Neuronal stem cell (in vitro differentiated cells): ENCODE results near the gene PSME4.

Experiments
- DNase-seq: peaks from one replicate; pipeline ENCODE4 v3.0.0-alpha.2; 2013; ENCODE audit warnings: low spot score
- H2AFZ ChIP-seq: one replicate; pipeline ENCODE4 v1.6.1; 2013; ENCODE audit warnings: mild to moderate bottlenecking, low read length, inconsistent platforms
- H2AK5ac ChIP-seq: 2 replicates; pipeline ENCODE4 v1.6.1; 2013; ENCODE audit warnings: low read depth, mild to moderate bottlenecking, inconsistent platforms, low read length, moderate library complexity, mixed read lengths
- H2BK120ac ChIP-seq: 2 replicates; pipeline ENCODE4 v1.6.1; 2013; ENCODE audit warnings: low read depth, mild to moderate bottlenecking, inconsistent platforms, low read length, moderate library complexity, mixed read lengths
- H2BK12ac ChIP-seq: one replicate; pipeline ENCODE4 v1.6.1; 2013; ENCODE audit warnings: low read length, inconsistent platforms
- H2BK15ac ChIP-seq: 2 replicates; pipeline ENCODE4 v1.6.1; 2013; ENCODE audit warnings: mild to moderate bottlenecking, low read length, inconsistent platforms, mixed read lengths
- H2BK5ac ChIP-seq: one replicate; pipeline ENCODE4 v1.6.1; 2013; ENCODE audit warnings: inconsistent platforms, mild to moderate bottlenecking, low read length, moderate library complexity
- H3K14ac ChIP-seq: one replicate; pipeline ENCODE4 v1.6.1; 2013; ENCODE audit warnings: low read length, inconsistent platforms
- H3K18ac ChIP-seq: 2 replicates; pipeline ENCODE4 v1.6.1; 2013; ENCODE audit warnings: low read length, inconsistent platforms
- H3K23ac ChIP-seq: 2 replicates; pipeline ENCODE4 v1.6.1; 2013; ENCODE audit warnings: low read depth, mild to moderate bottlenecking, mixed read lengths, low read length, inconsistent platforms; ENCODE audit not compliant: poor library complexity
- H3K27ac ChIP-seq: replicated peaks from 3 replicates; pipeline ENCODE4 v1.5.1; 2013; ENCODE audit warnings: low read length, inconsistent platforms
- H3K27me3 ChIP-seq, 3 experiments: 2 replicates each; pipeline ENCODE4 v1.6.1; 2013; ENCODE audit warnings: low read length in 3 of 3, mild to moderate bottlenecking in 2 of 3, inconsistent platforms in 1 of 3, low read depth in 1 of 3, mixed read lengths in 1 of 3, moderate library complexity in 1 of 3; ENCODE audit not compliant: control insufficient read depth in 3 of 3, insufficient read depth in 3 of 3
- H3K36me3 ChIP-seq, 2 donors: replicated peaks in 1 of 2; 2 replicates each; pipeline ENCODE4 v1.6.1; 2013; ENCODE audit warnings: low read length in 2 of 2; ENCODE audit not compliant: control insufficient read depth in 2 of 2, insufficient read depth in 2 of 2
- H3K4ac ChIP-seq: 2 replicates; pipeline ENCODE4 v1.6.1; 2013; ENCODE audit warnings: inconsistent platforms, mild to moderate bottlenecking, low read length, moderate library complexity
- H3K4me1 ChIP-seq, 2 donors: 1 replicate in 1 of 2; 2 replicates in 1 of 2; pipeline ENCODE4 v1.6.1; 2013; ENCODE audit warnings: low read length in 2 of 2, low read depth in 1 of 2; ENCODE audit not compliant: control insufficient read depth in 2 of 2, insufficient read depth in 1 of 2
- H3K4me2 ChIP-seq: one replicate; pipeline ENCODE4 v1.6.1; 2013; ENCODE audit warnings: mild to moderate bottlenecking, low read length, inconsistent platforms; ENCODE audit not compliant: insufficient read depth, poor library complexity, severe bottlenecking
- H3K4me3 ChIP-seq, 2 donors: 2 replicates each; pipeline ENCODE4 v1.5.1; 2013; ENCODE audit warnings: low read length in 2 of 2, mild to moderate bottlenecking in 2 of 2, inconsistent platforms in 1 of 2, moderate library complexity in 1 of 2
- H3K79me1 ChIP-seq: one replicate; pipeline ENCODE4 v1.6.1; 2013; ENCODE audit warnings: low read depth, mild to moderate bottlenecking, inconsistent platforms, low read length, moderate library complexity
- H3K9ac ChIP-seq: one replicate; pipeline ENCODE4 v1.6.1; 2013; ENCODE audit warnings: mild to moderate bottlenecking, low read depth, low read length, inconsistent platforms; ENCODE audit not compliant: poor library complexity
- H3K9me3 ChIP-seq, 2 donors: replicated peaks in 1 of 2; 2 replicates each; pipeline versions ENCODE3 to v1.6.1; 2013; ENCODE audit warnings: low read length in 2 of 2, mild to moderate bottlenecking in 2 of 2, inconsistent platforms in 1 of 2, low read depth in 1 of 2, mixed read lengths in 1 of 2, moderate library complexity in 1 of 2; ENCODE audit not compliant: control insufficient read depth in 2 of 2, insufficient read depth in 1 of 2
- H4K8ac ChIP-seq: one replicate; pipeline ENCODE4 v1.6.1; 2013; ENCODE audit warnings: low read depth, mild to moderate bottlenecking, inconsistent platforms, low read length, moderate library complexity
- H4K91ac ChIP-seq: one replicate; pipeline ENCODE4 v1.6.1; 2013; ENCODE audit warnings: low read length, low read depth, mild to moderate bottlenecking, inconsistent platforms; ENCODE audit not compliant: poor library complexity
- WGBS, 2 donors: extraction: QIAGEN DNeasy Blood & Tissue Kit; methylation state at CpG; one replicate each; pipeline ENCODE4 v1.1.7; 2013; ENCODE audit warnings: missing lambda C conversion rate in 2 of 2, mixed read lengths in 1 of 2; ENCODE audit not compliant: insufficient read length in 2 of 2, insufficient replicate concordance in 1 of 2; ENCODE audit errors: extremely low coverage in 2 of 2; 5-methylcytosine and 5-hydroxymethylcytosine counted together

The PSME4 gene

DNA sequence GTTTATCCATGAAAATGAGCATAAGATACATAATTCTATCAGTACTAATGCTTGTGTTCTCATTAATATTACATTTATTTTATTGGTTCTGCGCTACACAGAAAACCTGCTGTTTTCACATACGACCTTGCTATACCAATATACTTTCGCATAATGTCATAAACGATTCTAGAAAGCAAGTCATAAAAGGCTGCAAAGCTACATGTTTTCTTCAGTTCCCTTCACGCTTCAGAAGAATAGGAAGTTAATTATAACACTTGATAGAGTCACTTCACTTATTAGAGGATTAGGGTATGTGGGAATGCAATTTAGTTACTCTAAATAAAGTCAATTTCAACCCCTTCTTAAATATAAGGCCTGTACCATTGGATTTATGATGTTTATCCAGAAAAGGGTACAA is 29.0 kb downstream of the PSME4 start:
- no CpG with 5 or more reads among the region's 5 CpGs for WGBS, 2 donors
- Histone ChIP-seq H3K27ac (no peak overlapping the region), H3K23ac (no peak overlapping the region), H4K91ac (no peak overlapping the region), H3K4me3 (no peak overlapping the region), H3K4me2 (no peak overlapping the region), H3K4me1 (no peaks in the 10 kb centered on the region), H2BK5ac (no peak overlapping the region), H3K18ac (no peak overlapping the region), H3K27me3 (no peaks in the 10 kb centered on the region), H3K9me3 (no peaks in the 10 kb centered on the region), H2BK12ac (no peak overlapping the region), H3K9ac (no peak overlapping the region), H2AK5ac (no peak overlapping the region), H2BK120ac (no peak overlapping the region), H2BK15ac (no peak overlapping the region), H3K4ac (no peak overlapping the region), H3K79me1 (no peaks in the 10 kb centered on the region), H4K8ac (no peak overlapping the region), H3K36me3 (peaks cover 5 to 95% of the 10 kb centered on the region in 2 donors), H3K14ac (no peak overlapping the region), H2AFZ (no peak overlapping the region)
- no peak for DNase-seq

DNA sequence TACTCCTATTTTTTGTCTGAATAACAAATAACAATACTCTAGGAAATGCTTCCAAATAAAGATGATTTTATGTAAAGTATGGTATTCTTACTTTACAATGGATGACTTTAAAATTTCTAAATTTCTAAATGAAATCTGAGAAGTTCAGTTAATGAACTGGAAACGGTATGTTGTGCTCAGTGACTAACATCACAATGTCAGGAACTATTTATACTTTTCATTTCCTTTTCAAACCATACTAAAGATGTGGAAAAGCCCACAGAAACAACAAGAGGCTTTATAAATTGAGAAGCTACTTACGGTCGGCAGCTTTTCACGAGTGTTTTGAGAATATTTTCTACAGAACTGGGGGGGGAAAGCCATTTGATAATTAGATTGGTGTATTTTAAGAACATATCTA is 31.1 kb downstream of the PSME4 start:
- Histone ChIP-seq H3K36me3 (peaks cover 5 to 95% of the 10 kb centered on the region in 2 donors), H2BK5ac (no peak overlapping the region), H3K14ac (no peak overlapping the region), H3K4ac (no peak overlapping the region), H3K9me3 (no peaks in the 10 kb centered on the region), H2AFZ (no peak overlapping the region), H4K8ac (no peak overlapping the region), H2BK12ac (no peak overlapping the region), H3K4me2 (no peak overlapping the region), H3K27ac (no peak overlapping the region), H3K23ac (no peak overlapping the region), H3K4me3 (no peak overlapping the region), H3K27me3 (no peaks in the 10 kb centered on the region), H2BK120ac (no peak overlapping the region), H4K91ac (no peak overlapping the region), H2AK5ac (no peak overlapping the region), H3K18ac (no peak overlapping the region), H3K4me1 (no peaks in the 10 kb centered on the region), H3K9ac (no peak overlapping the region), H3K79me1 (no peaks in the 10 kb centered on the region), H2BK15ac (no peak overlapping the region)
- no peak for DNase-seq
- no CpG with 5 or more reads among the region's 4 CpGs for WGBS, 2 donors

DNA sequence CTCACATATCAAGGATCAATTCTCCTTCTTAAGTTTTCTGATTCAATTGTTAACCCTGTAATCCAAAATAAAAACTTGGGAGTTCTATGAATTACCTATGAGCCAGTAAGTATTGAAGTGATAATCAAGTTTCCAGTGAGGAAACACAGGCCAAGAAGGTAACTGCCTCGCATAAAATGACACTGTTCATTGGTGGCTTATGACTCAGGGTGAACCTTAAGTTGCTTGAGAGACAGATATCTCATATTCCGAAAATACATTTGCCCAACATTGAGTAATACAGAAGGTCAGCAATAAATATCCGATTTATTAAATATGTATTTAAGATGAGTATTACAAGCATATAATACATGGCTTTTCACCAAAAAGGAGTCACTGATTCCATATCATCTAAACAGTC is 31.9 kb downstream of the PSME4 start:
- Histone ChIP-seq H3K9ac (no peak overlapping the region), H2AFZ (no peak overlapping the region), H2AK5ac (no peak overlapping the region), H3K27ac (no peak overlapping the region), H3K79me1 (no peaks in the 10 kb centered on the region), H4K8ac (no peak overlapping the region), H3K4ac (no peak overlapping the region), H3K4me2 (no peak overlapping the region), H2BK12ac (no peak overlapping the region), H2BK5ac (no peak overlapping the region), H3K9me3 (no peaks in the 10 kb centered on the region), H3K27me3 (no peaks in the 10 kb centered on the region), H2BK15ac (no peak overlapping the region), H3K4me3 (no peak overlapping the region), H4K91ac (no peak overlapping the region), H3K18ac (no peak overlapping the region), H3K14ac (no peak overlapping the region), H2BK120ac (no peak overlapping the region), H3K23ac (no peak overlapping the region), H3K4me1 (no peaks in the 10 kb centered on the region), H3K36me3 (peaks cover 5 to 95% of the 10 kb centered on the region in 2 donors)
- no CpG with 5 or more reads among the region's 3 CpGs for WGBS, 2 donors
- no peak for DNase-seq

DNA sequence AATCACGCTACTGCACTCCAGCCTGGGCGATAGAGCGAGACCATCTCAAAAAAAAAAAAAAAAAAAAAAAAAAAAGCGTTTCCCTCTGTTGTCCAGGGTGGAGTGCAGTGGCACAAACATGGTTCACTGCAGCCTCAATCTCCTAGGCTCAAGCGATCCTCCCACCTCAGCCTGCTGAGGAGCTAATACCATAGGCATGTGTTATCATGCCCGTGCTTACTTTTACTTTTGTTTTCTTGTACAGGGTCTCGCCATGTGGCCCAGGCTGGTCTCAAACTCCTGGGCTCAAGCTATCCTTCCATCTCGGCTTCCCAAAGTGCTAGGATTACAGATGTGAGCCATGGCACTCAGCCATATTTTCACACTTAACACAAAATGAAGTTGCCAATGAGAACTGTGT is 37.5 kb downstream of the PSME4 start:
- H3K4me1 ChIP-seq = no peaks in the 10 kb centered on the region
- H3K4ac ChIP-seq = no peak overlapping the region
- H3K23ac ChIP-seq = no peak overlapping the region
- no peak overlapping the region for H3K4me3 ChIP-seq
- no peak overlapping the region for H2BK12ac ChIP-seq
- no peaks in the 10 kb centered on the region for H3K27me3 ChIP-seq
- H2AK5ac ChIP-seq = no peak overlapping the region
- H2BK5ac ChIP-seq = no peak overlapping the region
- no peak overlapping the region for H3K9ac ChIP-seq
- peaks cover 14 to 98% of the 10 kb centered on the region in 2 donors for H3K36me3 ChIP-seq
- H3K79me1 ChIP-seq = no peaks in the 10 kb centered on the region
- H3K18ac ChIP-seq = no peak overlapping the region
- H3K9me3 ChIP-seq = no peaks in the 10 kb centered on the region
- no peak overlapping the region for H2BK15ac ChIP-seq
- no peak overlapping the region for H2BK120ac ChIP-seq
- H2AFZ ChIP-seq = no peak overlapping the region
- no peak for DNase-seq
- no peak overlapping the region for H3K27ac ChIP-seq
- H4K8ac ChIP-seq = peak overlapping the region; percentile 3
- no peak overlapping the region for H3K14ac ChIP-seq
- no peak overlapping the region for H4K91ac ChIP-seq
- WGBS, 2 donors = no CpG with 5 or more reads among the region's 8 CpGs
- no peak overlapping the region for H3K4me2 ChIP-seq
